Thoracic aorta (tissue), 2 donors: ENCODE data around the gene OR7A10. TPM values are rescaled to one million over a fixed set of nuclear protein-coding genes. Genes with fewer than 3 reads are reported as not detected.

ENCODE experiments used
- ATAC-seq: fragments of 150-250 bp; one replicate; pipeline ENCODE4 v1.8.0; 2017; ENCODE audit warnings: low read depth; ENCODE audit not compliant: insufficient number of reproducible peaks, low FRiP score
- DNase-seq: peaks from one replicate; pipeline ENCODE4 v3.0.0-alpha.2; 2020; ENCODE audit warnings: low spot score
- H3K27ac ChIP-seq, 2 donors: fragments of 200-600 bp; sonication (generic); 1 replicate in 1 of 2; 2 replicates in 1 of 2; pipeline ENCODE4 v1.5.1; 2016; ENCODE audit warnings: mild to moderate bottlenecking in 2 of 2, moderate library complexity in 2 of 2
- H3K27me3 ChIP-seq: fragments of 200-600 bp; sonication (generic); replicated peaks from 2 replicates; pipeline ENCODE4 v1.6.0; 2016; ENCODE audit warnings: mild to moderate bottlenecking; ENCODE audit not compliant: insufficient read depth
- H3K36me3 ChIP-seq: fragments of 200-600 bp; sonication (generic); one replicate; pipeline ENCODE4 v1.5.1; 2016
- H3K4me1 ChIP-seq, 2 donors: fragments of 200-600 bp; sonication (generic); 1 replicate in 1 of 2; 2 replicates in 1 of 2; pipeline versions ENCODE4 v1.5.1 to v1.6.0; 2016; ENCODE audit warnings: low read depth in 2 of 2, mild to moderate bottlenecking in 1 of 2; ENCODE audit not compliant: control insufficient read depth in 1 of 2
- H3K4me3 ChIP-seq: fragments of 200-600 bp; sonication (generic); 2 replicates; pipeline ENCODE4 v1.5.1; 2016; ENCODE audit warnings: mild to moderate bottlenecking
- H3K9me3 ChIP-seq: fragments of 200-600 bp; sonication (generic); 2 replicates; pipeline ENCODE4 v1.5.1; 2016
- total RNA-seq, 2 donors: library from RNA; depleted of rRNA; stranded (reverse); fragments of >200 nt; gene quantifications; one replicate each; pipeline versions ENCODE4 v1.1.0 to v1.2.3, GENCODE V29; 2016
- TF ChIP-seq, protein P1 (sequence below): fragments of 200-600 bp; sonication (generic); IDR thresholded peaks from one replicate; pipeline ENCODE4 v1.5.1; 2019; ENCODE audit warnings: antibody characterized with exemption

Gene OR7A10
- total RNA-seq, 2 donors from 2014 or later = not detected

- H3K4me3 ChIP-seq = no peak within 1 kb of the TSS
- H3K9me3 ChIP-seq = no peaks in the 10 kb centered on the region
- no peaks in the 10 kb centered on the region for H3K36me3 ChIP-seq
- TF ChIP-seq, protein P1, sequence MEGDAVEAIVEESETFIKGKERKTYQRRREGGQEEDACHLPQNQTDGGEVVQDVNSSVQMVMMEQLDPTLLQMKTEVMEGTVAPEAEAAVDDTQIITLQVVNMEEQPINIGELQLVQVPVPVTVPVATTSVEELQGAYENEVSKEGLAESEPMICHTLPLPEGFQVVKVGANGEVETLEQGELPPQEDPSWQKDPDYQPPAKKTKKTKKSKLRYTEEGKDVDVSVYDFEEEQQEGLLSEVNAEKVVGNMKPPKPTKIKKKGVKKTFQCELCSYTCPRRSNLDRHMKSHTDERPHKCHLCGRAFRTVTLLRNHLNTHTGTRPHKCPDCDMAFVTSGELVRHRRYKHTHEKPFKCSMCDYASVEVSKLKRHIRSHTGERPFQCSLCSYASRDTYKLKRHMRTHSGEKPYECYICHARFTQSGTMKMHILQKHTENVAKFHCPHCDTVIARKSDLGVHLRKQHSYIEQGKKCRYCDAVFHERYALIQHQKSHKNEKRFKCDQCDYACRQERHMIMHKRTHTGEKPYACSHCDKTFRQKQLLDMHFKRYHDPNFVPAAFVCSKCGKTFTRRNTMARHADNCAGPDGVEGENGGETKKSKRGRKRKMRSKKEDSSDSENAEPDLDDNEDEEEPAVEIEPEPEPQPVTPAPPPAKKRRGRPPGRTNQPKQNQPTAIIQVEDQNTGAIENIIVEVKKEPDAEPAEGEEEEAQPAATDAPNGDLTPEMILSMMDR = no peak
- H3K27me3 ChIP-seq = no peaks in the 10 kb centered on the region
- no peaks in the 10 kb centered on the region for H3K4me1 ChIP-seq
- no peak for DNase-seq
- H3K27ac ChIP-seq = no peak within 1 kb of the TSS
- no peak for ATAC-seq
These were observed 13.7 kb downstream of the OR7A10 start, which contains the start of the genes OR7A5 and OR7C1 for GRCh38 chr19:14835011-14835410. TSS of gene OR7A5 (minus strand) at chr19:14835185. CDS start at chr19:14828241, 6,944 bp downstream. TSS of gene OR7C1 (minus strand) at chr19:14835185. CDS start at chr19:14800136, 35,049 bp downstream.

- DNase-seq (no peak), ATAC-seq (no peak)
- no peak overlapping the region for H3K27ac ChIP-seq
- TF ChIP-seq, protein P1 = no peak
- no peaks in the 10 kb centered on the region for H3K27me3 ChIP-seq
- H3K4me1 ChIP-seq = no peaks in the 10 kb centered on the region
- H3K4me3 ChIP-seq = no peak overlapping the region
- H3K36me3 ChIP-seq = no peaks in the 10 kb centered on the region
- no peaks in the 10 kb centered on the region for H3K9me3 ChIP-seq
These were observed 18.0 kb downstream of the OR7A10 start for GRCh38 chr19:14830702-14831101.

DNA sequence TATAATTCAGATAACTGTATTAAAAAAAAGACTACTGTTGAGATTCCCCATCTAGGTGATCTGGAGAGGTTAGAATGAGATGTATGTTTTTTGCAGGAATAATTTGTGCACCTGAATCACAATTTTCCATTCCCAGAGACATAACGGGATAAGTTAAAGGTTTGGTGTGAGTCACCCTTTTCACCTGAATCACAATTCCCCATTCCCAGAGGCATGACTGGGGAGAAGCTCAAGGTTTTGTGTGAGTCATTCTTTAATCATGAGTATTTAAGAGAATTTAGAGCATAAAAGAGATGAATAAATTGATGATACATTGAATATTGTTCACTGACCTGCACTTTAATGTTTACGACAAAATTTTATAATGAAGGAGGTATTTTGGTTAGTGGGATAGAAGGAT is 22.7 kb downstream of the OR7A10 start:
- no peaks in the 10 kb centered on the region for H3K36me3 ChIP-seq
- H3K4me3 ChIP-seq = no peak overlapping the region
- H3K9me3 ChIP-seq = no peaks in the 10 kb centered on the region
- TF ChIP-seq, protein P1 = no peak
- ATAC-seq (no peak), DNase-seq (no peak)
- H3K4me1 ChIP-seq = no peaks in the 10 kb centered on the region
- no peaks in the 10 kb centered on the region for H3K27me3 ChIP-seq
- no peak overlapping the region for H3K27ac ChIP-seq

GRCh38 chr19:14821937-14822336 is 26.8 kb downstream of the OR7A10 start:
- Histone ChIP-seq H3K4me3 (no peak overlapping the region), H3K4me1 (no peaks in the 10 kb centered on the region), H3K36me3 (no peaks in the 10 kb centered on the region), H3K27ac (no peak overlapping the region), H3K9me3 (no peaks in the 10 kb centered on the region), H3K27me3 (no peaks in the 10 kb centered on the region)
- TF ChIP-seq, protein P1 = no peak
- ATAC-seq (no peak), DNase-seq (no peak)

- no peak for ATAC-seq
- H3K4me1 ChIP-seq = no peaks in the 10 kb centered on the region
- no peaks in the 10 kb centered on the region for H3K36me3 ChIP-seq
- no peaks in the 10 kb centered on the region for H3K27me3 ChIP-seq
- DNase-seq = no peak
- H3K9me3 ChIP-seq = no peaks in the 10 kb centered on the region
- no peak overlapping the region for H3K27ac ChIP-seq
- no peak overlapping the region for H3K4me3 ChIP-seq
- TF ChIP-seq, protein P1 = no peak
These were observed 30.1 kb downstream of the OR7A10 start for GRCh38 chr19:14818588-14818987.
